Erythroblast (primary cell): ENCODE results near the gene IQCK.

Experiments used
- GATA1 ChIP-seq: IDR thresholded peaks from 2 replicates; pipeline ENCODE4 v1.6.1; 2011; ENCODE audit warnings: low read depth, mild to moderate bottlenecking, control low read depth, low read length, moderate library complexity
- POLR2A ChIP-seq: IDR thresholded peaks from 2 replicates; pipeline ENCODE4 v1.6.1; 2011; ENCODE audit warnings: mild to moderate bottlenecking, low read length

- TF ChIP-seq POLR2A (no peak), GATA1 (no peak)
Observed at GRCh38 chr16:19874026-19874425, 156.0 kb downstream of the IQCK start.
